Measurements from ENCODE around the gene PMF1.

Gene PMF1

GRCh38 chr1:156177919-156178654 is 34.7 kb upstream of the PMF1 start:
- TF ChIP-seq USF1 (IDR thresholded peaks at IDR 0.05) (no peak), RAD21 (IDR thresholded peaks at IDR 0.05; ENCODE audit: low read depth) (no peak), CEBPB (IDR thresholded peaks at IDR 0.05) (no peak), YY1 (IDR thresholded peaks at IDR 0.05; ENCODE audit: low read depth) (no peak), MAX (IDR thresholded peaks at IDR 0.05) (no peak), TAF1 (IDR thresholded peaks at IDR 0.05; ENCODE audit: low read depth) (no peak), EP300 (IDR thresholded peaks at IDR 0.05; ENCODE audit: borderline replicate concordance) (no peak), FOXM1 (IDR thresholded peaks at IDR 0.05; ENCODE audit: borderline replicate concordance, low read depth) (no peak), ZBTB7A (IDR thresholded peaks at IDR 0.05; ENCODE audit: low read depth) (no peak), CREB1 (IDR thresholded peaks at IDR 0.05; ENCODE audit: low read depth) (no peak), NFIC (IDR thresholded peaks at IDR 0.05) (no peak), TEAD4 (IDR thresholded peaks at IDR 0.05) (no peak), REST (IDR thresholded peaks at IDR 0.05; ENCODE audit: low read depth) (no peak)

DNA sequence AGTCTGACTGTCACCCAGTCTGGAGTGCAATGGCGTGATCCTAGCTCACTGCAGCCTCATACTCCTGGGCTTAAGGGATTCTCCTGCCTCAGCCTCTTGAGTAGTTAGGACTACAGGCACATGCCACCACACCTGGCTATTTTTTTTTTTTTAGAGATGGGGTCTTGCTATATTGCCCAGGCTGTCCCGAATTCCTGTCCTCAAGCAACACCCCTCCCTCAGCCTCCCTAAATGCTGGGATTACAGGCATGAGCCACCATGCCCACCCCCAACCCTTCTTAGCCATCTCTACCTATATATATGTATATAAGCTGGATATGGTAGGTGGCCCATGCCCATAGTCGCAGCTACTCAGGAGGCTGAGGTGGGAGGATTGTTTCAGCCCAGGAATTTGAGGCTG is 32.3 kb upstream of the PMF1 start:
- TF ChIP-seq TEAD4 (IDR thresholded peaks at IDR 0.05): no peak
- TF ChIP-seq CEBPB (IDR thresholded peaks at IDR 0.05): no peak
- TF ChIP-seq TCF12 (IDR thresholded peaks at IDR 0.05; ENCODE audit: low read depth): no peak
- no peak for TF ChIP-seq MAX (IDR thresholded peaks at IDR 0.05)

DNA sequence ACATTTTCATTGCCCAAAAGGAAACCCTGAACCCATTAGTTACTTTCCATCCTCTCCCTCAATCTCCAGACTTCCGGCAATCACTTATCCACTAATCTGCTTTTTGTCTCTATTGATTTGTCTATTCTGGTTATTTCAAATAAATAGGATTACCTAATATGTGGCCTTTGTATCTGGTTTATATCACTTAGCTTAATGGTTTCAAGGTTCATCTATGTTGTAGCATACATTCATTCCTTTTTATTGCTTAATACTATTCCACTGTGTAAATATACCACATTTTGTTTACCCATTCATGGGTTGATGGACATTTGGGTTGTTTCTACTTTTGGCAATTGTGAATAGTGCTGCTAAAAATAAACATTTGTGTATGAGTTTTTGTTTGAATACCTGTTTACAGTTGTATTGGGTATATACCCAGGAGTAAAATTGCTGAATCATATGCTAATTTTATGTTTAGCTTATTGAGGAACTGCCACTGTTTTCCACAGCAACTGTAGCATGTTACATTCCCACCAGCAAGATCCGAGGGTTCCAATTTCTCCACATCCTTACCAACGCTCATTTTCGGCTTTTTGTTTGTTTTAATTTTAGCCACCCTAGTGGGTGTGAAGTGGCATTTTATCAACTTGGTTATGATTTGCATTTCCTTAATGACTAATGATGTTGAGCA is 21.4 kb upstream of the PMF1 start:
- TF ChIP-seq CREB1 (IDR thresholded peaks at IDR 0.05; ENCODE audit: low read depth): no peak
- TF ChIP-seq USF1 (IDR thresholded peaks at IDR 0.05): no peak
- TF ChIP-seq MAX (IDR thresholded peaks at IDR 0.05): no peak
- no peak for TF ChIP-seq FOXM1 (IDR thresholded peaks at IDR 0.05; ENCODE audit: borderline replicate concordance, low read depth)
- no peak for TF ChIP-seq TCF12 (IDR thresholded peaks at IDR 0.05; ENCODE audit: low read depth)
- TF ChIP-seq REST (IDR thresholded peaks at IDR 0.05; ENCODE audit: low read depth): no peak
- no peak for TF ChIP-seq TAF1 (IDR thresholded peaks at IDR 0.05; ENCODE audit: low read depth)
- TF ChIP-seq CEBPB (IDR thresholded peaks at IDR 0.05): no peak
- no peak for TF ChIP-seq TEAD4 (IDR thresholded peaks at IDR 0.05)
- no peak for TF ChIP-seq EGR1 (IDR thresholded peaks at IDR 0.05)
- TF ChIP-seq NFIC (IDR thresholded peaks at IDR 0.05): no peak
- TF ChIP-seq EP300 (IDR thresholded peaks at IDR 0.05; ENCODE audit: borderline replicate concordance): no peak
- TF ChIP-seq RAD21 (IDR thresholded peaks at IDR 0.05; ENCODE audit: low read depth): no peak
- TF ChIP-seq ZBTB7A (IDR thresholded peaks at IDR 0.05; ENCODE audit: low read depth): no peak
- no peak for TF ChIP-seq YY1 (IDR thresholded peaks at IDR 0.05; ENCODE audit: low read depth)

DNA sequence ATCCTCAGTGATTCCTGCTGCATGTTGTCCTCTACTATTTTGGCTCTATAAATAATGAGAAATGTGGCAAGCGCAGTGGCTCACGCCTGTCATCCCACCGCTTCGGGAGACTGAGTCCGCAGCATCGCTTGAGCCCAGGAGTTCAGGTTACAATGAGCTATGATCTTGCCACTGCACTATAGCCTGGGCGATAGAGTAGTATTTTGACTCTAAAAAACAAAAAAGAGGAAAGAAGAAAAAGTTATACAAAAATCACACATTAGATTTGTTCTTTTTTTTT is 19.7 kb upstream of the PMF1 start:
- no peak for TF ChIP-seq EGR1 (IDR thresholded peaks at IDR 0.05)
- no peak for TF ChIP-seq TEAD4 (IDR thresholded peaks at IDR 0.05)
- no peak for TF ChIP-seq MAX (IDR thresholded peaks at IDR 0.05)
- no peak for TF ChIP-seq CREB1 (IDR thresholded peaks at IDR 0.05; ENCODE audit: low read depth)
- TF ChIP-seq NFIC (IDR thresholded peaks at IDR 0.05): no peak

DNA sequence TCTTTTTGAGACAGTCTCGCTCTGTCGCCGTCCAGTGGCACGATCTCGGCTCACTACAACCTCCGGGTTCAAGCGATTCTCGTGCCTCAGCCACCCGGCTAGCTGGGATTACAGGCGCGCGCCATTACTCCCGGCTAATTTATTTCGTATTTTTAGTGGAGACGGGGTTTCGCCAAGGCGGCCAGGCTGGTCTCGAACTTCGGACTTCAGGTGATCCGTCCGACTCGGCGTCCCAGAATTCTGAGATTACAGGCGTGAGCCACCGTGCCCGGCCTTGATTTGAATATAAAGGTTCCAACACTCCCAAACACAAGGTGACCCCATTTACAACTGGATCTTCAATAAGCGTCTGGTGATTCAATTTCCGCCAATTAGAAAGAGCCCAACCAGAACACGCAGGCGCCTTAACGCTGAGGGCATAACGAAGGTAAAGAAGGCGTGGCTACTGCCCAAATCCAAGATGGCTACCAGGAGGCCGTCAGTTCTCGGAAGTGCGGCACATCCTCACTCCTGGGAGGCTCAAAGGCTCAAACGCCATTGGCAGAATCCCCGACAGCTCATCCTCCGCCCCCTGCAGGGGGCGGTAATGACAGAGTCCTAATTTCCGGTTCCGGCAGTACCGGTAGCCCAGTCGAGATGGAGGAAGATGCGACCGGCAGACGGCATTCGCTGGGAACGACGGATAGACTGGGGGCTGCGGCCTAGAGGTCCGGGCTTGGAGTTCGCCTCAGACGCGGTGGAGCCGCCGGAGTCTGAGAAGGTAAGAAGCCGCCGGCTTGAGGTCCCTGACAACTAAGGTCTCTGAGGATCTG is 19.1 kb upstream of the PMF1 start, which contains the start of gene SLC25A44:
SLC25A44 (plus strand) TSS at position 617 of the 812 bp plus-strand sequence. CDS start 5,744 bp downstream, outside the sequence.
- TF ChIP-seq FOXM1 (IDR thresholded peaks at IDR 0.05; ENCODE audit: borderline replicate concordance, low read depth): peak; percentile 54; the same call in 1 of the 2 replicates
- peak; percentile 48 for TF ChIP-seq CREB1 (IDR thresholded peaks at IDR 0.05; ENCODE audit: low read depth)
- TF ChIP-seq TAF1 (IDR thresholded peaks at IDR 0.05; ENCODE audit: low read depth): peak; percentile 81
- TF ChIP-seq ZBTB7A (IDR thresholded peaks at IDR 0.05; ENCODE audit: low read depth): no peak
- 0 out of 2 replicates have a peak, but pooled peaks have one; percentile 24 for TF ChIP-seq USF1 (IDR thresholded peaks at IDR 0.05)
- no peak for TF ChIP-seq EP300 (IDR thresholded peaks at IDR 0.05; ENCODE audit: borderline replicate concordance)
- peak; percentile 21; the same call in 1 of the 2 replicates for TF ChIP-seq EGR1 (IDR thresholded peaks at IDR 0.05)
- no peak for TF ChIP-seq TCF12 (IDR thresholded peaks at IDR 0.05; ENCODE audit: low read depth)
- no peak for TF ChIP-seq TEAD4 (IDR thresholded peaks at IDR 0.05)
- no peak for TF ChIP-seq NFIC (IDR thresholded peaks at IDR 0.05)
- no peak for TF ChIP-seq REST (IDR thresholded peaks at IDR 0.05; ENCODE audit: low read depth)
- peak; percentile 98 for TF ChIP-seq YY1 (IDR thresholded peaks at IDR 0.05; ENCODE audit: low read depth)
- TF ChIP-seq CEBPB (IDR thresholded peaks at IDR 0.05): no peak
